Fibroblast of lung (primary cell): Measurements from ENCODE around the gene CREM.

ENCODE experiments used
- EZH2 ChIP-seq: IDR thresholded peaks from 2 replicates; pipeline ENCODE4 v1.5.1; 2012; ENCODE audit warnings: low read length, control low read depth, mild to moderate bottlenecking; ENCODE audit errors: missing control alignments
- TF ChIP-seq, protein P1 (sequence below), 2 donors: IDR thresholded peaks in 1 of 2; conservative IDR thresholded peaks in 1 of 2; 1 replicate in 1 of 2; 2 replicates in 1 of 2; pipeline ENCODE4 v1.5.1; 2011 to 2012; ENCODE audit warnings: low read length in 2 of 2, control low read depth in 1 of 2, inconsistent platforms in 1 of 2, low read depth in 1 of 2, mild to moderate bottlenecking in 1 of 2

DNA sequence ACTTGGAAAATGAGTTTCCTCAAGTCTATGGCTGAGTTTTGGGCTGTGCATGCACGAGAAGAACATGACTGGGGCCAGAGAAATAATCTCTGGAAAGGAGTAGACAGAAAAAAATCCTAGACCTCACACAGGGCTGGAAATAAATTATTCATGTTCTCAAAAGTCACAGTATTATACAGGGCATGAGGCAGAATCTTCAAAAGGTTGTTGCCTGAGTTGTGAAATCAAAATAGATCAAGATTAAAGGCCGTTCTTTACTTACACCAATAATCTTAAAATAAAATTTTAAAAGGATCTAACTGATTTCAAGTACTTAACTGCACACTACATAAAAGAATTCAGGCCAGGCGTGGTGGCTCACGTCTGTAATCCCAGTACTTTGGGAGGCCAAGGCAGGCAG is 14.1 kb upstream of the CREM start:
- TF ChIP-seq, protein P1, sequence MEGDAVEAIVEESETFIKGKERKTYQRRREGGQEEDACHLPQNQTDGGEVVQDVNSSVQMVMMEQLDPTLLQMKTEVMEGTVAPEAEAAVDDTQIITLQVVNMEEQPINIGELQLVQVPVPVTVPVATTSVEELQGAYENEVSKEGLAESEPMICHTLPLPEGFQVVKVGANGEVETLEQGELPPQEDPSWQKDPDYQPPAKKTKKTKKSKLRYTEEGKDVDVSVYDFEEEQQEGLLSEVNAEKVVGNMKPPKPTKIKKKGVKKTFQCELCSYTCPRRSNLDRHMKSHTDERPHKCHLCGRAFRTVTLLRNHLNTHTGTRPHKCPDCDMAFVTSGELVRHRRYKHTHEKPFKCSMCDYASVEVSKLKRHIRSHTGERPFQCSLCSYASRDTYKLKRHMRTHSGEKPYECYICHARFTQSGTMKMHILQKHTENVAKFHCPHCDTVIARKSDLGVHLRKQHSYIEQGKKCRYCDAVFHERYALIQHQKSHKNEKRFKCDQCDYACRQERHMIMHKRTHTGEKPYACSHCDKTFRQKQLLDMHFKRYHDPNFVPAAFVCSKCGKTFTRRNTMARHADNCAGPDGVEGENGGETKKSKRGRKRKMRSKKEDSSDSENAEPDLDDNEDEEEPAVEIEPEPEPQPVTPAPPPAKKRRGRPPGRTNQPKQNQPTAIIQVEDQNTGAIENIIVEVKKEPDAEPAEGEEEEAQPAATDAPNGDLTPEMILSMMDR (conservative IDR thresholded peaks at IDR 0.05 in 1 of 2, IDR thresholded peaks at IDR 0.05 in 1 of 2; ENCODE audit: low read depth in 1 of 2, low read length in 2 of 2): no peak
- no peak for TF ChIP-seq EZH2
